Astrocyte (in vitro differentiated cells and primary cell): ENCODE measurements around the gene ADAP1.

Experiments
- EZH2 ChIP-seq: IDR thresholded peaks from 2 replicates; pipeline ENCODE4 v1.6.1; 2012; ENCODE audit warnings: mild to moderate bottlenecking, low read length, inconsistent platforms; ENCODE audit not compliant: insufficient read depth
- TF ChIP-seq, protein P1 (sequence below): IDR thresholded peaks from 2 replicates; pipeline ENCODE4 v1.5.1; 2011; ENCODE audit warnings: low read depth, mild to moderate bottlenecking, inconsistent platforms, low read length, moderate library complexity; ENCODE audit not compliant: insufficient read depth

DNA sequence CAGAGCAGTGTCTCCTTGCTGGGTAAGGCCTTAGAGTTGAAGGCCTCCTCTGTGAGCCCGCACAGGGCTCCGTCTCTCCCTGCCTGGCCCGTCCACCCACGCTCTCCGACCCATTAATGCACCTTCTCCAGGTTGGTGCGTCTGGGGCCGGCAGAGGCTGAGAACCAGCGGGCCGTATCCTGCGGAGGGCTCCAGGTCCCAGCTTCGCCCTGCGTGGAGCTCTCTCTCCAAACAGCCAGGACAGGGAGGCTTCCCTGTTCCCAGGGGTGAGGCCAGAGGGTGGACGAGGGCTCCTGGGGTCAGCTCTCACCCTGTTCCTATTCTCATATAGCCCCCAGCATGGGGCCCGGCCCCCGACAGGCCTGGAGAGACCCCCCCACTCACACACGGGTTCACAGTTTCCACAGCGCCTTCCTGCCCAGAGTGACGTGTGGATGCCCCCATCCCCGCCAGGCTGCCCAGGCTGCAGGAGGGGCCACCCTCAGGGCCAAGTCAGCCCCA is 43.5 kb downstream of the ADAP1 start:
- no peak for TF ChIP-seq EZH2
- TF ChIP-seq, protein P1, sequence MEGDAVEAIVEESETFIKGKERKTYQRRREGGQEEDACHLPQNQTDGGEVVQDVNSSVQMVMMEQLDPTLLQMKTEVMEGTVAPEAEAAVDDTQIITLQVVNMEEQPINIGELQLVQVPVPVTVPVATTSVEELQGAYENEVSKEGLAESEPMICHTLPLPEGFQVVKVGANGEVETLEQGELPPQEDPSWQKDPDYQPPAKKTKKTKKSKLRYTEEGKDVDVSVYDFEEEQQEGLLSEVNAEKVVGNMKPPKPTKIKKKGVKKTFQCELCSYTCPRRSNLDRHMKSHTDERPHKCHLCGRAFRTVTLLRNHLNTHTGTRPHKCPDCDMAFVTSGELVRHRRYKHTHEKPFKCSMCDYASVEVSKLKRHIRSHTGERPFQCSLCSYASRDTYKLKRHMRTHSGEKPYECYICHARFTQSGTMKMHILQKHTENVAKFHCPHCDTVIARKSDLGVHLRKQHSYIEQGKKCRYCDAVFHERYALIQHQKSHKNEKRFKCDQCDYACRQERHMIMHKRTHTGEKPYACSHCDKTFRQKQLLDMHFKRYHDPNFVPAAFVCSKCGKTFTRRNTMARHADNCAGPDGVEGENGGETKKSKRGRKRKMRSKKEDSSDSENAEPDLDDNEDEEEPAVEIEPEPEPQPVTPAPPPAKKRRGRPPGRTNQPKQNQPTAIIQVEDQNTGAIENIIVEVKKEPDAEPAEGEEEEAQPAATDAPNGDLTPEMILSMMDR, result no peak
